SJSA1 (cell line): Measurements from ENCODE around the gene KLRF2. TPM values are rescaled to one million over a fixed set of nuclear protein-coding genes. Genes with fewer than 3 reads are reported as not detected.

Experiments used
- DNase-seq, 2 experiments: peaks; one replicate each; pipeline ENCODE4 v3.0.0-alpha.2; 2015 to 2020; ENCODE audit warnings: low spot score in 2 of 2, low read depth in 1 of 2
- H3K27ac ChIP-seq: fragments of 250-450 bp; sonication (Bioruptor Pico); 2 replicates; pipeline ENCODE4 v1.5.1; 2020; ENCODE audit warnings: mild to moderate bottlenecking, moderate library complexity
- H3K27me3 ChIP-seq: fragments of 250-450 bp; sonication (Bioruptor Pico); replicated peaks from 2 replicates; pipeline ENCODE4 v1.5.1; 2020; ENCODE audit warnings: mild to moderate bottlenecking, moderate library complexity
- H3K36me3 ChIP-seq: fragments of 250-450 bp; sonication (Bioruptor Pico); 2 replicates; pipeline ENCODE4 v1.5.1; 2020; ENCODE audit warnings: mild to moderate bottlenecking
- H3K4me1 ChIP-seq: fragments of 250-450 bp; sonication (Bioruptor Pico); replicated peaks from 2 replicates; pipeline ENCODE4 v1.6.1; 2021; ENCODE audit warnings: mild to moderate bottlenecking
- H3K4me3 ChIP-seq: fragments of 250-450 bp; sonication (Bioruptor Pico); 2 replicates; pipeline ENCODE4 v1.5.1; 2020; ENCODE audit warnings: mild to moderate bottlenecking
- H3K9me3 ChIP-seq: fragments of 250-450 bp; sonication (Bioruptor Pico); replicated peaks from 2 replicates; pipeline ENCODE4 v1.5.1; 2020; ENCODE audit warnings: mild to moderate bottlenecking
- total RNA-seq: library from RNA; depleted of rRNA; stranded (reverse); fragments of >200 nt; shearing (Covaris generic); gene quantifications from 2 replicates; pipeline ENCODE4 v1.2.3, GENCODE V29; 2014; rRNA removed

The KLRF2 gene
- total RNA-seq, 1 experiment from 2014 or later: not detected

GRCh38 chr12:9932270-9932669, 51.0 kb downstream of the KLRF2 start, which contains the start of gene CLEC2A:
CLEC2A (minus strand) TSS chr12:9932370; CDS start chr12:9932329, 41 bp downstream.
- no peak within 1 kb of the TSS for H3K27ac ChIP-seq
- H3K4me3 ChIP-seq: no peak within 1 kb of the TSS

GRCh38 chr12:9933958-9934357, 52.7 kb downstream of the KLRF2 start:
- Histone ChIP-seq H3K36me3 (no peaks in the 10 kb centered on the region), H3K4me1 (peaks cover 5% of the 10 kb centered on the region; the same call in 1 of the 2 replicates), H3K27ac (no peak overlapping the region), H3K9me3 (no peaks in the 10 kb centered on the region), H3K4me3 (no peak overlapping the region), H3K27me3 (0 out of 2 replicates have a peak, but pooled peaks cover 2% of the 10 kb centered on the region)
- no peak for DNase-seq

More at GRCh38 chr12:9932270-9932669, 51.0 kb downstream of the KLRF2 start, which contains the start of gene CLEC2A:
- Histone ChIP-seq H3K9me3 (no peaks in the 10 kb centered on the region), H3K4me1 (peaks cover 5% of the 10 kb centered on the region; the same call in 1 of the 2 replicates), H3K36me3 (no peaks in the 10 kb centered on the region), H3K27me3 (peaks cover 2% of the 10 kb centered on the region; the same call in 1 of the 2 replicates)
- no peak for DNase-seq

DNA sequence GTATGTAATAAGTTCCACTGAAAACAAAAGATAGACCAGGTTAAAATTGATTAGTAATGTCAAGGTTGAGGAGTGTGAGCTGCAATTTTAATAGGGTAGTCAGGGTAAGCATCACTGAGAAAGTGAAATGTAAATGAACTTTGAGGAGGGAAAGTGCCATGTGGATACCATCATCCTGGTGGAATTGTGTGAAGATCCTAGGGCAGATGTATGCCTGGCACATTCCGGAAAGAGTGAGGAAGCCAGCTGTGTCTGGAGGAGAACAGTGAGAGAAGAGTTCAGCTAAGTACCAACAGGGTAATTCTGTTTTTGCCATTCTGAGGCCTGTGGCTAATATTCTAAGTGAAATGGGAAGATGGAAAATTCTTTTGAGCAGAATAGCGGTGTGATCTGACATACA, 53.7 kb downstream of the KLRF2 start:
- Histone ChIP-seq H3K27me3 (0 out of 2 replicates have a peak, but pooled peaks cover 2% of the 10 kb centered on the region), H3K9me3 (no peaks in the 10 kb centered on the region), H3K36me3 (no peaks in the 10 kb centered on the region), H3K4me3 (no peak overlapping the region), H3K4me1 (peaks cover 5% of the 10 kb centered on the region; the same call in 1 of the 2 replicates), H3K27ac (no peak overlapping the region)
- no peak for DNase-seq

DNA sequence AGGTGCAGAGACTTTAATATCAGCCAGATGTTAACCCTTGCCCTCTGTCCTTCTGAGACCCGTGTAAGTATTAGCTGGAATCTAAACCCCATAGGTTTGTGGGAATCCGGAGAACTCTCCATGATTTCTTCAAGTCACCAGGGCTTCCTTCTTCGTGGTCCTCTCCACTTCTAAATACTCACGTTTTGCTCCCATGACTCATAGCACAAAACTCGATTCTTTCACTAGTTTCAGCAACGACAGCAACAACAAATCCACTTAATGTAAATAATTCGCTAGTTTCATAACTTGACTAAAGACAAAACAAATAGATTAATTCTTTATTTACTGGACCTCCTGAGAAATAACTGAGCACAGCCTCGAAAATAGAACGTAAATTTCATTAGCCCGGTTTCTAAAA, 55.3 kb downstream of the KLRF2 start:
- DNase-seq: no peak
- Histone ChIP-seq H3K4me3 (no peak overlapping the region), H3K36me3 (no peaks in the 10 kb centered on the region), H3K27me3 (peaks cover 13% of the 10 kb centered on the region; the same call in 1 of the 2 replicates), H3K27ac (no peak overlapping the region), H3K9me3 (no peaks in the 10 kb centered on the region), H3K4me1 (peaks cover 5% of the 10 kb centered on the region; the same call in 1 of the 2 replicates)

DNA sequence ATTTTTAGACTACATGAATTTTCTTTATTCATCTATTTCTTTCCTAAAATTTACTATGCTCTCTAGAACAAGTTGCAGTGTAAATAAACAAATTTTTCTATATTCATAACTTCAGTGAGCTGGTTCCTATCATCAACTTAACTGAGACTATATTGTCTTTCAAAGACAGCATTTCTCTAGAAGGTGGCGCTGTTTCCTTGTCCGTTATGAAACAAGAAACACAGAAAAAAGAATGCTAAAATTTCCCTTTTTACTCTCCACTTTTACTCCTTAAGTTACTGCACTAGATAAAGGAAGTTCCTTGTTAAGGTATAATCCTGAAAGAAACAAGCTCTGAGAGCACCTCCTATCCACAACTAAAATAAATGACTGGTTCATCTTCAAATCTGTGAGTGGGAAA, 59.1 kb downstream of the KLRF2 start:
- Histone ChIP-seq H3K27ac (no peak overlapping the region), H3K9me3 (no peaks in the 10 kb centered on the region), H3K4me1 (peaks cover 5% of the 10 kb centered on the region; the same call in 1 of the 2 replicates), H3K36me3 (no peaks in the 10 kb centered on the region), H3K4me3 (no peak overlapping the region), H3K27me3 (peaks cover 20% of the 10 kb centered on the region)
- no peak for DNase-seq

DNA sequence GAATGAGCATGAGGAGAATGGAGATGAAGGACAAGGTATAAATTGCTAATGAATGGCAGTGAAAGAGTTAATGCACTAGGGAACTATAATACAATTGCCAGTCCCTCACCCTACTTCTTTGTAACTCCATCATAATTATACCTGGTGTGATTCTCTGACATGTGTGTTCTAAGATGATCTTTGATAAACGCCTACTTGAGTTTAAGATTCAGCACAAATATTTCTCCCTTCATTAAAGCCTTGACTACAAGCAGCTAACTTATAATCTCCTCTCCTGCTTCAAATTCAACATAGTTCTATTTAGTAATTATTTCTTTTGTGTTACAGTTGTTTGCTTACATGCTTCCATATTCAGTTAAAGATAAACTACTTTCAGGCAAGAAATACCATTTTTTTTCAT, 60.5 kb downstream of the KLRF2 start:
- DNase-seq: no peak
- Histone ChIP-seq H3K36me3 (no peaks in the 10 kb centered on the region), H3K4me1 (no peaks in the 10 kb centered on the region), H3K4me3 (no peak overlapping the region), H3K27me3 (peaks cover 20% of the 10 kb centered on the region), H3K9me3 (no peaks in the 10 kb centered on the region), H3K27ac (no peak overlapping the region)

DNA sequence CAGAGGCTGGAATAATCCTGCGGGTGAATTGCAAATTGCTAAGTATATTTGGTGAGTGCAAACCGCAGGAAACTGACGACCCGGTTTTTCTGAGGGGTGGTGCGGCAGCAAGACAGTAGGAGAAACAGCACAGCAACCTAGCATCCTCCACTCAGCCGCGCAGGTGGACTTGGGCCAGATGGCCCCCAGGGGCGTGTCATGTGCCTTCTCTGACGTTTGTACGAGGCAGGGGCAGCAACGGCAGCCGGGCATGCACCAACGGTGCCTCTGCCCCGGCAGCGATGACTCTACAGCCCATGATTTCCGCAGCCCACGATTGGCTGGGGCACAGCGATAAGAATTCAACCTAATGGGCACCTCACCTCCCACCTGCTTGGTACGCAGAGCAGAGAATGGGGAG, 62.0 kb downstream of the KLRF2 start:
- H3K9me3 ChIP-seq: no peaks in the 10 kb centered on the region
- H3K27ac ChIP-seq: no peak overlapping the region
- H3K27me3 ChIP-seq: peaks cover 20% of the 10 kb centered on the region
- H3K4me1 ChIP-seq: no peaks in the 10 kb centered on the region
- H3K36me3 ChIP-seq: no peaks in the 10 kb centered on the region
- no peak for DNase-seq
- H3K4me3 ChIP-seq: no peak overlapping the region

DNA sequence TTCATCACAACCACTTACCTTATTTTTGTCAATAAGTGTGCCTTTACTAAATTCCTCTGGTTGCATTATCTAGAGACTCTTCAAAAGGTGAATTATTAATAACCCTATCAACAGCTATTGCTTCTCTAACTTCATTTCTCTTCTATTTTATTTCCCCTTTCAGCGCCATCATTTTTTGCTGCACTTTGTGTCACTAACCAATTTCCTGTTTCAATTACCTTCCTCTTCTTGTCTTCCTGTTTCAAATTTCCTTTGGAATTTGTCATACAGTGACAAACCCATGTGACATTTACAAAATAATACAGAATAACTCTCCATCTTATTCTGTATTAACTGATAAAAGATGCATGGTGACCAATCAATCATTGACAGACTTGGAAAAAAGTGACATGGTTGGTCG, 63.1 kb downstream of the KLRF2 start:
- Histone ChIP-seq H3K27me3 (peaks cover 20% of the 10 kb centered on the region), H3K4me1 (no peaks in the 10 kb centered on the region), H3K4me3 (no peak overlapping the region), H3K9me3 (no peaks in the 10 kb centered on the region), H3K27ac (no peak overlapping the region), H3K36me3 (no peaks in the 10 kb centered on the region)
- DNase-seq: no peak

Other genes with a start within 250 kb of the KLRF2 start
- gene CLEC2D, start 211.8 kb upstream of the KLRF2 start, total RNA-seq: 3.4 and 6.9 TPM in 2 replicates
- not detected in 2 replicates for gene CLECL1, start 148.4 kb upstream of the KLRF2 start, total RNA-seq
- 0.13 and 0.25 TPM in 2 replicates for gene CD69, start 120.6 kb upstream of the KLRF2 start, total RNA-seq
- gene KLRF1, start 54.0 kb upstream of the KLRF2 start, total RNA-seq: not detected in 2 replicates
- 70.8 and 96.8 TPM in 2 replicates for gene CLEC2B, start 12.1 kb upstream of the KLRF2 start, total RNA-seq
- gene CLEC2A, start 50.9 kb downstream of the KLRF2 start, total RNA-seq: not detected in 2 replicates
- not detected in 2 replicates for gene CLEC12A, start 89.9 kb downstream of the KLRF2 start, total RNA-seq
- gene CLEC1B, start 117.6 kb downstream of the KLRF2 start, total RNA-seq: not detected in 2 replicates
- gene CLEC12B, start 129.1 kb downstream of the KLRF2 start, total RNA-seq: not detected in 2 replicates
- not detected in 2 replicates for gene CLEC9A, start 149.2 kb downstream of the KLRF2 start, total RNA-seq
- not detected in 2 replicates for gene CLEC1A, start 217.5 kb downstream of the KLRF2 start, total RNA-seq
- not detected in 2 replicates for gene CLEC7A, start 248.7 kb downstream of the KLRF2 start, total RNA-seq